GM12878 (cell line): Measurements from ENCODE around the gene ERC2. TPM values are rescaled to one million over a fixed set of nuclear protein-coding genes. Genes with fewer than 3 reads are reported as not detected.

Experiments
- ATAC-seq: fragments of 200-7000 bp; cut with Tn5 transposase; 3 replicates; pipeline ENCODE4 v1.9.1; 2020; ENCODE audit warnings: mild to moderate bottlenecking, moderate library complexity
- BruUV-seq: library from RNA; stranded (reverse); fragments of 400-500 nt; replicated peaks from 2 replicates; lab custom pipeline; 2021; lab: Mats Ljungman, UMichigan
- CTCF ChIA-PET: fragments of 300-600 bp; sonication (Branson Sonifier 250); formaldehyde crosslinking; extraction: SDS; loops from one replicate; lab custom pipeline; 2021; ENCODE audit warnings: inconsistent platforms; lab: Yijun Ruan, JAX
- POLR2A ChIA-PET: fragments of 350-600 bp; formaldehyde crosslinking; extraction: SDS; loops from one replicate; lab custom pipeline; 2021; ENCODE audit warnings: inconsistent platforms; lab: Charles Lee
- RAD21 ChIA-PET: fragments of 300-600 bp; sonication (Branson Sonifier 250); formaldehyde crosslinking; loops from one replicate; lab custom pipeline; 2023; ENCODE audit warnings: antibody characterized with exemption; ENCODE audit not compliant: unreplicated experiment; lab: Charles Lee
- SMC1A ChIA-PET: fragments of 300-600 bp; sonication (Branson Sonifier 250); formaldehyde crosslinking; loops from one replicate; lab custom pipeline; 2023; ENCODE audit not compliant: unreplicated experiment, uncharacterized antibody; lab: Charles Lee
- DNase-seq: peaks from one replicate; pipeline ENCODE4 v3.0.0-alpha.2; 2011; ENCODE audit warnings: low read depth, low spot score
- FAIRE-seq: peaks from 3 replicates; lab custom pipeline; 2011; peaks lifted over from hg19 to GRCh38; lab: Jason Lieb, UNC
- H2AFZ ChIP-seq: 2 replicates; pipeline ENCODE4 v1.6.0; 2011; ENCODE audit warnings: low read depth, low read length, control low read depth; ENCODE audit not compliant: control insufficient read depth
- H3K27ac ChIP-seq: 2 replicates; pipeline ENCODE4 v1.5.1; 2011; ENCODE audit warnings: control low read depth; ENCODE audit not compliant: control insufficient read depth, insufficient read depth
- H3K27me3 ChIP-seq, 2 experiments: replicated peaks in 1 of 2; 2 replicates each; pipeline versions ENCODE4 v1.6.0 to v1.6.1; 2011; ENCODE audit warnings: low read length in 1 of 2; ENCODE audit not compliant: control insufficient read depth in 2 of 2, insufficient read depth in 2 of 2
- H3K36me3 ChIP-seq, 2 experiments: 2 replicates each; pipeline ENCODE4 v1.5.1; 2011; ENCODE audit warnings: low read length in 1 of 2; ENCODE audit not compliant: control insufficient read depth in 2 of 2, insufficient read depth in 2 of 2
- H3K4me1 ChIP-seq: 2 replicates; pipeline ENCODE4 v1.6.1; 2011; ENCODE audit warnings: mild to moderate bottlenecking, low read length, moderate library complexity, mixed read lengths; ENCODE audit not compliant: control insufficient read depth, insufficient read depth
- H3K4me2 ChIP-seq: 2 replicates; pipeline ENCODE4 v1.6.0; 2011; ENCODE audit warnings: control low read depth; ENCODE audit not compliant: control insufficient read depth, insufficient read depth
- H3K4me3 ChIP-seq: fragments of 200-600 bp; sonication (generic); 2 replicates; pipeline ENCODE4 v1.5.1; 2016
- H3K79me2 ChIP-seq: 2 replicates; pipeline ENCODE4 v1.6.0; 2011; ENCODE audit warnings: low read length; ENCODE audit not compliant: control insufficient read depth, insufficient read depth
- H3K9ac ChIP-seq: 2 replicates; pipeline ENCODE4 v1.8.0; 2011; ENCODE audit warnings: low read length, control low read depth, mixed read lengths; ENCODE audit not compliant: control insufficient read depth, insufficient read depth
- H3K9me3 ChIP-seq: replicated peaks from 3 replicates; pipeline ENCODE4 v1.5.1; 2011; ENCODE audit warnings: mild to moderate bottlenecking, low read length; ENCODE audit not compliant: control insufficient read depth, insufficient read depth
- H4K20me1 ChIP-seq: 2 replicates; pipeline ENCODE4 v1.6.0; 2011; ENCODE audit not compliant: control insufficient read depth, insufficient read depth
- HDAC2 ChIP-seq: fragments of 200-600 bp; sonication (generic); IDR thresholded peaks from 2 replicates; pipeline ENCODE4 v1.6.1; 2017
- MTA3 ChIP-seq: IDR thresholded peaks from 2 replicates; pipeline ENCODE4 v1.6.1; 2012; ENCODE audit warnings: low read length, inconsistent platforms, borderline replicate concordance
- MYC ChIP-seq: IDR thresholded peaks from 2 replicates; pipeline ENCODE4 v1.6.1; 2011; ENCODE audit warnings: mild to moderate bottlenecking, low read length, moderate library complexity, inconsistent platforms; ENCODE audit not compliant: insufficient read depth, insufficient replicate concordance, insufficient read length, severe bottlenecking
- NFXL1 ChIP-seq: fragments of 450-650 bp; IDR thresholded peaks from 2 replicates; pipeline ENCODE4 v1.6.1; 2017; ENCODE audit warnings: antibody characterized with exemption, mild to moderate bottlenecking, borderline replicate concordance
- NR2F1 ChIP-seq: fragments of 450-650 bp; conservative IDR thresholded peaks from 2 replicates; pipeline ENCODE4 v1.6.1; 2017; ENCODE audit warnings: mild to moderate bottlenecking
- REST ChIP-seq: IDR thresholded peaks from 2 replicates; pipeline ENCODE4 v1.6.1; 2012; ENCODE audit warnings: mild to moderate bottlenecking, low read depth, low read length
- STAT3 ChIP-seq: IDR thresholded peaks from 2 replicates; pipeline ENCODE4 v1.6.1; 2011; ENCODE audit warnings: low read depth, low read length, improper control_type of control experiment
- ZNF622 ChIP-seq: fragments of 450-650 bp; IDR thresholded peaks from 2 replicates; pipeline ENCODE4 v1.6.1; 2017; ENCODE audit warnings: mild to moderate bottlenecking, inconsistent platforms
- WGBS: methylation state at CpG from one replicate; pipeline ENCODE4 v1.1.6; 2016; ENCODE audit warnings: low lambda C conversion rate; ENCODE audit not compliant: insufficient replicate concordance, insufficient coverage; ENCODE audit errors: missing lambda C conversion rate; 5-methylcytosine and 5-hydroxymethylcytosine counted together
- in situ Hi-C: fragments of 300-500 bp; cut with MboI; formaldehyde crosslinking; loops from 9 replicates; pipeline ENCODE4 v1.14.3; 2018; ENCODE audit warnings: mixed read lengths
- intact Hi-C: fragments of 100-400 bp; cut with micrococcal nuclease; formaldehyde crosslinking; loops from one replicate; pipeline ENCODE4 v1.14.2; 2022; ENCODE audit not compliant: unreplicated experiment
- polyA plus RNA-seq, 11 experiments: library from polyadenylated mRNA; depleted of rRNA in 4 of 11; unstranded in 6 of 11; stranded (reverse) in 5 of 11; fragments of >200 nt; fragmentation: Nextera tagmentation in 4 of 11; fragmentation: Illumina TruSeq in 1 of 11; extraction: Ambion mirVana in 4 of 11; extraction: Trizol in 1 of 11; gene quantifications; 1 replicate in 1 of 11; 2 replicates in 10 of 11; pipeline versions ENCODE4 v1.2.1 to v1.2.3, GENCODE V29; 2011 to 2016; ENCODE audit warnings: inconsistent platforms in 2 of 11, missing spikeins in 2 of 11, low read depth in 1 of 11
- total RNA-seq, 4 experiments: library from RNA; depleted of rRNA in 3 of 4; stranded (reverse); fragments of >200 nt in 3 of 4; fragmentation: Illumina TruSeq in 1 of 4; extraction: Trizol in 1 of 4; gene quantifications; 2 replicates each; pipeline versions ENCODE4 v1.2.1 to v1.2.3, GENCODE V29; 2013 to 2021
- TF ChIP-seq, protein P1 (sequence below): fragments of 450-650 bp; IDR thresholded peaks from 2 replicates; pipeline ENCODE4 v1.6.1; 2017; ENCODE audit warnings: mild to moderate bottlenecking, moderate library complexity

Gene ERC2
- total and polyA plus RNA-seq, 10 of the 15 experiments (the other 5 are each of a cell fraction or from before 2014, with no cell fraction given) = 0.06 to 1.4 (median 0.12) TPM; not detected in 3

- Histone ChIP-seq H3K27ac (no peak overlapping the region), H3K9ac (no peak overlapping the region), H4K20me1 (no peaks in the 10 kb centered on the region), H2AFZ (no peak overlapping the region), H3K9me3 (no peaks in the 10 kb centered on the region), H3K36me3 (no peaks in the 10 kb centered on the region), H3K4me2 (no peak overlapping the region), H3K27me3 (no peaks in the 10 kb centered on the region), H3K79me2 (no peaks in the 10 kb centered on the region), H3K4me3 (no peak overlapping the region), H3K4me1 (no peaks in the 10 kb centered on the region)
- CTCF ChIA-PET = no interaction called here
- intact Hi-C loops = no loop called here
- 77% methylated on average over 4 of the region's 4 CpGs for WGBS
- in situ Hi-C loops = no loop called here
- ATAC-seq (no peak), FAIRE-seq (no peak), DNase-seq (no peak)
- SMC1A ChIA-PET = no interaction called here
- RAD21 ChIA-PET = no interaction called here
- POLR2A ChIA-PET = no interaction called here
- BruUV-seq = no TSS peak
- no peak for TF ChIP-seq NFXL1
- TF ChIP-seq MTA3 = no peak
- TF ChIP-seq, protein P1, sequence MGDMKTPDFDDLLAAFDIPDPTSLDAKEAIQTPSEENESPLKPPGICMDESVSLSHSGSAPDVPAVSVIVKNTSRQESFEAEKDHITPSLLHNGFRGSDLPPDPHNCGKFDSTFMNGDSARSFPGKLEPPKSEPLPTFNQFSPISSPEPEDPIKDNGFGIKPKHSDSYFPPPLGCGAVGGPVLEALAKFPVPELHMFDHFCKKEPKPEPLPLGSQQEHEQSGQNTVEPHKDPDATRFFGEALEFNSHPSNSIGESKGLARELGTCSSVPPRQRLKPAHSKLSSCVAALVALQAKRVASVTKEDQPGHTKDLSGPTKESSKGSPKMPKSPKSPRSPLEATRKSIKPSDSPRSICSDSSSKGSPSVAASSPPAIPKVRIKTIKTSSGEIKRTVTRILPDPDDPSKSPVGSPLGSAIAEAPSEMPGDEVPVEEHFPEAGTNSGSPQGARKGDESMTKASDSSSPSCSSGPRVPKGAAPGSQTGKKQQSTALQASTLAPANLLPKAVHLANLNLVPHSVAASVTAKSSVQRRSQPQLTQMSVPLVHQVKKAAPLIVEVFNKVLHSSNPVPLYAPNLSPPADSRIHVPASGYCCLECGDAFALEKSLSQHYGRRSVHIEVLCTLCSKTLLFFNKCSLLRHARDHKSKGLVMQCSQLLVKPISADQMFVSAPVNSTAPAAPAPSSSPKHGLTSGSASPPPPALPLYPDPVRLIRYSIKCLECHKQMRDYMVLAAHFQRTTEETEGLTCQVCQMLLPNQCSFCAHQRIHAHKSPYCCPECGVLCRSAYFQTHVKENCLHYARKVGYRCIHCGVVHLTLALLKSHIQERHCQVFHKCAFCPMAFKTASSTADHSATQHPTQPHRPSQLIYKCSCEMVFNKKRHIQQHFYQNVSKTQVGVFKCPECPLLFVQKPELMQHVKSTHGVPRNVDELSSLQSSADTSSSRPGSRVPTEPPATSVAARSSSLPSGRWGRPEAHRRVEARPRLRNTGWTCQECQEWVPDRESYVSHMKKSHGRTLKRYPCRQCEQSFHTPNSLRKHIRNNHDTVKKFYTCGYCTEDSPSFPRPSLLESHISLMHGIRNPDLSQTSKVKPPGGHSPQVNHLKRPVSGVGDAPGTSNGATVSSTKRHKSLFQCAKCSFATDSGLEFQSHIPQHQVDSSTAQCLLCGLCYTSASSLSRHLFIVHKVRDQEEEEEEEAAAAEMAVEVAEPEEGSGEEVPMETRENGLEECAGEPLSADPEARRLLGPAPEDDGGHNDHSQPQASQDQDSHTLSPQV = no peak
Measured at GRCh38 chr3:55802816-55803215, 665.5 kb downstream of the ERC2 start.

GRCh38 chr3:55801676-55802075, 666.6 kb downstream of the ERC2 start:
- no peak for DNase-seq
- Histone ChIP-seq H3K79me2 (no peaks in the 10 kb centered on the region), H3K9ac (no peak overlapping the region), H2AFZ (no peak overlapping the region), H3K4me3 (no peak overlapping the region), H3K36me3 (no peaks in the 10 kb centered on the region), H4K20me1 (no peaks in the 10 kb centered on the region), H3K27ac (no peak overlapping the region), H3K27me3 (no peaks in the 10 kb centered on the region), H3K4me2 (no peak overlapping the region), H3K9me3 (no peaks in the 10 kb centered on the region), H3K4me1 (no peaks in the 10 kb centered on the region)
- no peak for FAIRE-seq
- ChIA-PET RAD21 (no interaction called here), CTCF (no interaction called here), POLR2A (no interaction called here), SMC1A (no interaction called here)
- WGBS = 31% methylated on average over 2 of the region's 2 CpGs
- intact Hi-C loops = no loop called here
- in situ Hi-C loops = no loop called here
- BruUV-seq = no TSS peak
- no peak for ATAC-seq
- TF ChIP-seq MYC (no peak), STAT3 (no peak), NR2F1 (no peak), REST (no peak), ZNF622 (no peak), HDAC2 (no peak)
